ENCODE results near the gene NEDD8. TPM values are rescaled to one million over a fixed set of nuclear protein-coding genes. Genes with fewer than 3 reads are reported as not detected.
A peak's percentile ranks its signal among the peaks of the same experiment; 100 is the strongest.

NEDD8 gene
- total RNA-seq, 1 experiment from 2014 or later, result 330 TPM

DNA sequence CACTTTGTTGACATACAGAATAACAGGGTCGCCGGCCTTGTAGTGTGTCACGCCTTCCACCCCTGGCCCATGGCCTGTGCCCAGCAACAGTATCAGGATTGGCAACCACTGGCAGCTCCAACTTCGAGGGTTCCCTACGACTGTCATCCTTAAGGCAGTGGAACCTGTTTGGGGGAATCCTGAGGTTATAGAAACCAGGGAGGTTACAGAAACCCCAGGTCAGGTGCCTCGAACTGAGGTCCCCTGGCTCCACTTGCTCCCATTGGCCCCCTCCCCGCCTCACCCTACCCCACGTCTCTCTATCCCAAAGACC lies 37.3 kb downstream of the NEDD8 start:
- peak overlapping the region; percentile 86 for H3K4me3 ChIP-seq (ENCODE audit: low read length)
- no peaks in the 10 kb centered on the region for H3K27me3 ChIP-seq (ENCODE audit: low read length)
- intact Hi-C loops (cut with micrococcal nuclease), result loop anchor here (1.0 kb wide), 1 partner anchor 46 kb away; no protein-coding TSS in a partner anchor
- DNase-seq, result no peak
- H3K9me2 ChIP-seq (replicated peaks; ENCODE audit: low read length), result no peaks in the 10 kb centered on the region
- TF ChIP-seq CTCF (conservative IDR thresholded peaks at IDR 0.05; ENCODE audit: low read depth, low read length) (no peak), EZH2phosphoT487 (IDR thresholded peaks at IDR 0.05; ENCODE audit: borderline replicate concordance, low read length) (no peak)
- no peaks in the 10 kb centered on the region for H4K20me1 ChIP-seq (ENCODE audit: low read length)
- peaks cover 8% of the 10 kb centered on the region; the same call in 1 of the 2 replicates for H3K36me3 ChIP-seq (ENCODE audit: low read depth, low read length)
- no peaks in the 10 kb centered on the region for H3K9me3 ChIP-seq (ENCODE audit: low read length)
- peaks cover 9% of the 10 kb centered on the region for H3K4me1 ChIP-seq (ENCODE audit: insufficient read depth, low read length)
- H3K27ac ChIP-seq (ENCODE audit: low read length), result peak overlapping the region; percentile 89
- H2AFZ ChIP-seq (ENCODE audit: low read length), result peak overlapping the region; percentile 99
- H3F3A ChIP-seq (ENCODE audit: low read length, unreplicated experiment), result no peaks in the 10 kb centered on the region
- CTCF ChIA-PET, result no interaction called here
- H3K9ac ChIP-seq (ENCODE audit: low read length), result peak overlapping the region; percentile 99
- no TSS peak for BruUV-seq (replicated peaks)
- peak overlapping the region; percentile 97 for H3K4me2 ChIP-seq (ENCODE audit: low read length)
- POLR2A ChIA-PET (ENCODE audit: unreplicated experiment), result no interaction called here
- no peak for ATAC-seq
- peaks cover 59% of the 10 kb centered on the region for H3K79me2 ChIP-seq (ENCODE audit: low read length)

- H3K9me3 ChIP-seq (ENCODE audit: low read length), result no peaks in the 10 kb centered on the region
- H4K20me1 ChIP-seq (ENCODE audit: low read length), result no peaks in the 10 kb centered on the region
- TSS peak; percentile 38 for BruUV-seq (replicated peaks)
- peak overlapping the region; percentile 86 for H3K4me3 ChIP-seq (ENCODE audit: low read length)
- no peak for DNase-seq
- H3K9me2 ChIP-seq (replicated peaks; ENCODE audit: low read length), result no peaks in the 10 kb centered on the region
- H3K4me1 ChIP-seq (ENCODE audit: insufficient read depth, low read length), result peaks cover 9% of the 10 kb centered on the region
- TF ChIP-seq EZH2 (IDR thresholded peaks at IDR 0.05; ENCODE audit: low read length, unreplicated experiment), result no peak
- no peak for TF ChIP-seq EZH2phosphoT487 (IDR thresholded peaks at IDR 0.05; ENCODE audit: borderline replicate concordance, low read length)
- TF ChIP-seq CTCF (conservative IDR thresholded peaks at IDR 0.05; ENCODE audit: low read depth, low read length), result no peak
- H3K27me3 ChIP-seq (ENCODE audit: low read length), result no peaks in the 10 kb centered on the region
- H3F3A ChIP-seq (ENCODE audit: low read length, unreplicated experiment), result no peaks in the 10 kb centered on the region
- CTCF ChIA-PET, result no interaction called here
- H3K79me2 ChIP-seq (ENCODE audit: low read length), result peaks cover 59% of the 10 kb centered on the region
- H3K4me2 ChIP-seq (ENCODE audit: low read length), result peak overlapping the region; percentile 97
- H3K36me3 ChIP-seq (ENCODE audit: low read depth, low read length), result peaks cover 8% of the 10 kb centered on the region; the same call in 1 of the 2 replicates
- H2AFZ ChIP-seq (ENCODE audit: low read length), result no peak overlapping the region
- POLR2A ChIA-PET (ENCODE audit: unreplicated experiment), result no interaction called here
- ATAC-seq, result no peak
- no peak overlapping the region for H3K27ac ChIP-seq (ENCODE audit: low read length)
- H3K9ac ChIP-seq (ENCODE audit: low read length), result peak overlapping the region; percentile 99; the same call in 1 of the 2 replicates
- intact Hi-C loops (cut with micrococcal nuclease), result no loop called here
Observed at GRCh38 chr14:24194186-24194872, 37.8 kb downstream of the NEDD8 start.

DNA sequence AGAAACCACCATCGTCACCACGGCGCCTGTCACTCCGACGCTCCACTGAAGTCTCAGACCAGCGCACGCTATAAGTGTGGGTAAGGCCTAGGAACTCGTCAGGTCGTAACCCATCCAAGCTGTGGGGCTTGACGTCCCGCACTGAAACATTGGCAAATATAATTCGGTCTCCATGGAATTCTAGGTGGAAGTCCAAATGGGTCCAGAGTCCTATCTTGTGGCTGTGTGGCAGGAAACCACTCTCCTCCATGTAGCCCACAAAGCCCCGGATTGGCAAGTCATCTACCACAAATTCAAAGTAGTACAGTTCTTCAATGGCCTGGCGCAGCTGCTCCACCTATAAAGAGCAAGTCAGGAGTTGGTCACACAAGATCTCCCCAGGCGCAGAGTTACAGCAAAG lies 39.2 kb downstream of the NEDD8 start:
- BruUV-seq (replicated peaks), result no TSS peak
- Histone ChIP-seq H2AFZ (ENCODE audit: low read length) (no peak overlapping the region), H4K20me1 (ENCODE audit: low read length) (no peaks in the 10 kb centered on the region), H3K4me3 (ENCODE audit: low read length) (no peak overlapping the region), H3K9me3 (ENCODE audit: low read length) (no peaks in the 10 kb centered on the region), H3K36me3 (ENCODE audit: low read depth, low read length) (peaks cover 8% of the 10 kb centered on the region; the same call in 1 of the 2 replicates), H3K9ac (ENCODE audit: low read length) (no peak overlapping the region), H3K4me2 (ENCODE audit: low read length) (no peak overlapping the region), H3K79me2 (ENCODE audit: low read length) (peaks cover 66% of the 10 kb centered on the region), H3F3A (ENCODE audit: low read length, unreplicated experiment) (no peaks in the 10 kb centered on the region), H3K27me3 (ENCODE audit: low read length) (no peaks in the 10 kb centered on the region), H3K9me2 (replicated peaks; ENCODE audit: low read length) (no peaks in the 10 kb centered on the region), H3K4me1 (ENCODE audit: insufficient read depth, low read length) (peaks cover 10% of the 10 kb centered on the region), H3K27ac (ENCODE audit: low read length) (no peak overlapping the region)
- no peak for ATAC-seq
- no peak for DNase-seq
- intact Hi-C loops (cut with micrococcal nuclease), result no loop called here
- ChIA-PET CTCF (no interaction called here), POLR2A (ENCODE audit: unreplicated experiment) (no interaction called here)
- TF ChIP-seq EZH2 (IDR thresholded peaks at IDR 0.05; ENCODE audit: low read length, unreplicated experiment), result no peak
- TF ChIP-seq CTCF (conservative IDR thresholded peaks at IDR 0.05; ENCODE audit: low read depth, low read length), result no peak
- no peak for TF ChIP-seq EZH2phosphoT487 (IDR thresholded peaks at IDR 0.05; ENCODE audit: borderline replicate concordance, low read length)
